HepG2 (cell line): Measurements from ENCODE around the gene TOP3B. TPM values are rescaled to one million over a fixed set of nuclear protein-coding genes. Genes with fewer than 3 reads are reported as not detected.

ENCODE experiments used
- ATAC-seq: fragments of 200-7000 bp; cut with Tn5 transposase; 3 replicates; pipeline ENCODE4 v1.9.1; 2020; ENCODE audit warnings: mild to moderate bottlenecking, moderate library complexity
- BruUV-seq: library from RNA; stranded (reverse); fragments of 400-500 nt; replicated peaks from 2 replicates; lab custom pipeline; 2021; lab: Mats Ljungman, UMichigan
- CTCF ChIA-PET: fragments of 300-600 bp; formaldehyde crosslinking; extraction: SDS; loops from one replicate; lab custom pipeline; 2021; ENCODE audit warnings: low total read pairs, inconsistent platforms, low intra/inter-chr PET ratio; lab: Yijun Ruan, JAX
- POLR2A ChIA-PET: fragments of 350-600 bp; sonication (Branson Sonifier 250); formaldehyde crosslinking; loops from one replicate; lab custom pipeline; 2020; ENCODE audit warnings: antibody characterized with exemption, inconsistent platforms; lab: Yijun Ruan, JAX
- DNase-seq: peaks from one replicate; pipeline ENCODE4 v3.0.0-alpha.2; 2015; ENCODE audit warnings: low spot score
- FAIRE-seq: peaks from 3 replicates; lab custom pipeline; 2011; peaks lifted over from hg19 to GRCh38; lab: Jason Lieb, UNC
- H2AFZ ChIP-seq: one replicate; pipeline ENCODE4 v1.6.1; 2011; ENCODE audit warnings: low read length, inconsistent platforms
- H3K27ac ChIP-seq: fragments of 300-600 bp; 3 replicates; pipeline ENCODE4 v1.8.0; 2011; ENCODE audit warnings: mixed run types, mild to moderate bottlenecking, mixed read lengths, low read length, inconsistent platforms; ENCODE audit not compliant: insufficient read depth; ENCODE audit errors: extremely low read length
- H3K27me3 ChIP-seq, 2 experiments: fragments of 200-600 bp in 1 of 2; 2 replicates in 1 of 2; 3 replicates in 1 of 2; pipeline versions ENCODE4 v1.6.0 to v1.8.0; 2011; ENCODE audit warnings: low read length in 2 of 2, mild to moderate bottlenecking in 2 of 2, moderate library complexity in 2 of 2, inconsistent platforms in 1 of 2; ENCODE audit not compliant: insufficient read depth in 2 of 2, control insufficient read depth in 1 of 2
- H3K36me3 ChIP-seq, 2 experiments: fragments of 200-600 bp in 1 of 2; replicated peaks in 1 of 2; 2 replicates in 1 of 2; 3 replicates in 1 of 2; pipeline versions ENCODE4 v1.5.1 to v1.8.0; 2011; ENCODE audit warnings: low read length in 2 of 2, inconsistent platforms in 1 of 2; ENCODE audit not compliant: insufficient read depth in 2 of 2, control insufficient read depth in 1 of 2
- H3K4me1 ChIP-seq: 2 replicates; pipeline ENCODE4 v1.5.1; 2012; ENCODE audit warnings: low read length, inconsistent platforms; ENCODE audit not compliant: insufficient read depth
- H3K4me2 ChIP-seq: 2 replicates; pipeline ENCODE4 v1.6.0; 2011; ENCODE audit warnings: low read depth, low read length, inconsistent platforms
- H3K4me3 ChIP-seq, 3 experiments: fragments of 200-600 bp in 1 of 3; sonication (generic), shearing (Covaris generic) in 1 of 3; replicated peaks in 1 of 3; 2 replicates each; pipeline ENCODE4 v1.5.1; 2011 to 2016; ENCODE audit warnings: low read length in 3 of 3, inconsistent platforms in 2 of 3, low read depth in 2 of 3, mild to moderate bottlenecking in 2 of 3, control low read depth in 1 of 3, mixed read lengths in 1 of 3; ENCODE audit not compliant: insufficient read depth in 1 of 3
- H3K79me2 ChIP-seq: one replicate; pipeline ENCODE4 v1.6.1; 2011; ENCODE audit warnings: low read length, inconsistent platforms; ENCODE audit not compliant: insufficient read depth
- H3K9ac ChIP-seq: 2 replicates; pipeline ENCODE4 v1.6.0; 2011; ENCODE audit warnings: mild to moderate bottlenecking, low read depth, low read length, inconsistent platforms; ENCODE audit not compliant: insufficient read depth
- H3K9me3 ChIP-seq: 2 replicates; pipeline ENCODE4 v1.5.1; 2012; ENCODE audit warnings: mild to moderate bottlenecking, low read length
- H4K20me1 ChIP-seq: 2 replicates; pipeline ENCODE4 v1.6.0; 2011; ENCODE audit warnings: inconsistent platforms, mild to moderate bottlenecking, low read length, moderate library complexity; ENCODE audit not compliant: insufficient read depth
- ASH2L ChIP-seq: fragments of 300-600, 200-600 bp; sonication (generic); IDR thresholded peaks from 2 replicates; pipeline ENCODE4 v1.7.0; 2017; ENCODE audit warnings: low read depth, mild to moderate bottlenecking, moderate library complexity, mixed read lengths, low read length; ENCODE audit not compliant: insufficient read length
- HMGXB4 ChIP-seq, 2 experiments: sonication (generic) in 1 of 2; formaldehyde crosslinking in 1 of 2; IDR thresholded peaks; 2 replicates each; pipeline versions ENCODE4 v1.4.0 to v1.6.1; 2018 to 2020; ENCODE audit warnings: missing genetic modification reagents in 2 of 2, borderline replicate concordance in 1 of 2, low read depth in 1 of 2, mild to moderate bottlenecking in 1 of 2, missing biosample characterization in 1 of 2
- KMT2A ChIP-seq: sonication (generic); formaldehyde crosslinking; IDR thresholded peaks from 2 replicates; pipeline ENCODE4 v1.4.0; 2020; ENCODE audit warnings: missing genetic modification reagents
- SMARCE1 ChIP-seq: fragments of 450-650 bp; IDR thresholded peaks from 2 replicates; pipeline ENCODE4 v1.6.1; 2017; ENCODE audit warnings: borderline replicate concordance
- ZBTB38 ChIP-seq: sonication (generic); formaldehyde crosslinking; IDR thresholded peaks from 2 replicates; pipeline ENCODE4 v1.5.1; 2020; ENCODE audit warnings: mild to moderate bottlenecking, missing genetic modification reagents
- ZNF263 ChIP-seq: sonication (generic); formaldehyde crosslinking; IDR thresholded peaks from 2 replicates; pipeline ENCODE4 v1.4.0; 2020; ENCODE audit warnings: missing genetic modification reagents
- ZNF570 ChIP-seq: sonication (generic); formaldehyde crosslinking; IDR thresholded peaks from 2 replicates; pipeline ENCODE4 v1.4.0; 2020; ENCODE audit warnings: mild to moderate bottlenecking, missing genetic modification reagents, borderline replicate concordance
- ZNF704 ChIP-seq: sonication (generic); formaldehyde crosslinking; IDR thresholded peaks from 2 replicates; pipeline ENCODE4 v1.8.1; 2023; ENCODE audit warnings: mild to moderate bottlenecking, inconsistent platforms, moderate library complexity, missing genetic modification reagents, borderline replicate concordance
- WGBS: methylation state at CpG from one replicate; pipeline ENCODE4 v1.1.6; 2017; ENCODE audit warnings: low lambda C conversion rate; 5-methylcytosine and 5-hydroxymethylcytosine counted together
- in situ Hi-C: cut with HindIII; loops from 2 replicates; pipeline ENCODE4 v1.10.0; 2017; ENCODE audit warnings: low pct_unique_long_range_greater_than_20kb; ENCODE audit not compliant: extremely low pct_ligation_motif_present
- intact Hi-C: fragments of 100-400 bp; cut with micrococcal nuclease; formaldehyde crosslinking; loops from one replicate; pipeline ENCODE4 v1.10.0; 2022; ENCODE audit not compliant: unreplicated experiment
- polyA plus RNA-seq, 8 experiments: library from polyadenylated mRNA; depleted of rRNA in 3 of 8; stranded (reverse) in 7 of 8; unstranded in 1 of 8; fragments of >200 nt; fragmentation: Illumina TruSeq in 4 of 8; extraction: Trizol in 4 of 8; gene quantifications; 2 replicates each; pipeline versions ENCODE4 v1.2.1 to v1.2.3, GENCODE V29; 2011 to 2016; ENCODE audit warnings: low read depth in 4 of 8, missing spikeins in 1 of 8, mixed read lengths in 1 of 8; ENCODE audit not compliant: insufficient read depth in 1 of 8
- total RNA-seq, 5 experiments: library from RNA; depleted of rRNA; stranded (reverse); fragments of >200 nt; fragmentation: Illumina TruSeq; extraction: Trizol; gene quantifications; 2 replicates each; pipeline ENCODE4 v1.2.3, GENCODE V29; 2016; ENCODE audit warnings: low read depth in 1 of 5
- TF ChIP-seq, protein P1 (sequence below): sonication (generic); formaldehyde crosslinking; IDR thresholded peaks from 2 replicates; pipeline ENCODE4 v1.5.0; 2020; ENCODE audit warnings: missing genetic modification reagents

The TOP3B gene
- total and polyA plus RNA-seq, 2 of the 13 experiments (the other 11 are each of a cell fraction or from before 2014, with no cell fraction given) = 28.5 to 29.7 TPM

DNA sequence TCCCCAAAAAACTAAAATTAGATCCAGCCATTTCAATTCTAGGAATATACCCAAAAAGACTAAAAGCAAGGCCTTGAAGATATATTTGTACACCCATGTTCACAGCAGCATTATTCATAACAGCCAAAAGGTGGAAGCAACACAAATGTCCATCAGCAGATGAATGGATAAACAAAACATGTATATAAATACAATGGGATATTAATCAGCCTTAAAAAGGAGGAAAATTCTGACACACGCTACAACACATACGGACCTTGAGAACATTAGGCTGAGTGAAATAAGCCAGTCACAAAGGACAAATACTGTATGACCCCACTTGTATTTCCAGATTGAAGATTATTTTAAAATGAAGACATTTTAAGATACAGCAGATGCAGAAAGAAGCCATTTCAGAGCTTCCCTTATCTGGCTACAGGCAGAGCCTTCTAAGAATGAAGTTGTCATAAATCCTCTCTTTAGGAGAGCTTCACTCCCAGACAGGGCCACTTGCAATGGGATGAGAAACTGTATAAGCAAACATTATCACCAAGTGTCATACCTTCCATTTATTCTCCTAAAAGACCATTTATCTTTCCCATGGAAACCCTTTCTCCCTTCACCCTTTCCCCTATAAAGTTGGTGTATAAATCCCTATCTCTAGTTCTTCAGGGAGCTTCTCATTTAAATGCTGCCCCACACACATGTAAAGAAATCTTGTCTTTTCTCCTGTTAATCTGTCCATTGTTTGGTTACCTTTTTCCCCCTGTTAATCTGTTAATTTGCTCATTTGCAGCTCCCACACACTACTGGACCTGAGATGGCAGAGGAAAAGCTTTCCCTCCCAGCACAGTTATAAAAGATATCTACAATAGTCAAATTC, 19.3 kb upstream of the TOP3B start:
- Histone ChIP-seq H3K27ac (no peak overlapping the region), H3K9me3 (no peaks in the 10 kb centered on the region), H2AFZ (no peak overlapping the region), H3K4me3 (no peak overlapping the region), H3K4me2 (no peak overlapping the region), H3K27me3 (peaks cover 1 to 10% of the 10 kb centered on the region in 2 experiments; a peak in 1 of 5 replicates), H3K4me1 (peaks cover 6% of the 10 kb centered on the region; the same call in 1 of the 2 replicates), H3K9ac (no peak overlapping the region), H3K36me3 (no peaks in the 10 kb centered on the region), H4K20me1 (no peaks in the 10 kb centered on the region), H3K79me2 (no peaks in the 10 kb centered on the region)
- DNase-seq = no peak
- no peak for ATAC-seq
- ChIA-PET POLR2A (no interaction called here), CTCF (no interaction called here)
- no TSS peak for BruUV-seq
- WGBS = 42% methylated on average over 2 of the region's 2 CpGs
- intact Hi-C loops (no loop called here), in situ Hi-C loops (no loop called here)
- TF ChIP-seq, protein P1, sequence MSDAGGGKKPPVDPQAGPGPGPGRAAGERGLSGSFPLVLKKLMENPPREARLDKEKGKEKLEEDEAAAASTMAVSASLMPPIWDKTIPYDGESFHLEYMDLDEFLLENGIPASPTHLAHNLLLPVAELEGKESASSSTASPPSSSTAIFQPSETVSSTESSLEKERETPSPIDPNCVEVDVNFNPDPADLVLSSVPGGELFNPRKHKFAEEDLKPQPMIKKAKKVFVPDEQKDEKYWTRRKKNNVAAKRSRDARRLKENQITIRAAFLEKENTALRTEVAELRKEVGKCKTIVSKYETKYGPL (CRISPR knock-in tag) = no peak
- no peak for TF ChIP-seq KMT2A
- TF ChIP-seq ZNF704 (CRISPR knock-in tag) = no peak
- no peak for TF ChIP-seq SMARCE1
- TF ChIP-seq ZNF570 (CRISPR knock-in tag) = no peak
- no peak for TF ChIP-seq ASH2L
- TF ChIP-seq ZBTB38 = no peak
- no peak for TF ChIP-seq HMGXB4 (CRISPR knock-in tag; IDR thresholded peaks at IDR 0.05; ENCODE audit: borderline replicate concordance in 1 of 2, low read depth in 1 of 2)
- TF ChIP-seq ZNF263 (CRISPR knock-in tag) = no peak
- no peak for FAIRE-seq
